GM23248 (cell line): ENCODE data around the gene MYH6.

ENCODE experiments used
- EZH2 ChIP-seq: fragments of 200-600 bp; sonication (generic); IDR thresholded peaks from 2 replicates; pipeline ENCODE4 v1.6.1; 2018; ENCODE audit warnings: antibody characterized with exemption, mild to moderate bottlenecking; ENCODE audit not compliant: insufficient read depth, poor library complexity, severe bottlenecking
- EZH2phosphoT487 ChIP-seq: fragments of 200-600 bp; sonication (generic); IDR thresholded peaks from 2 replicates; pipeline ENCODE4 v1.6.1; 2018; ENCODE audit warnings: antibody characterized with exemption, moderate library complexity, mild to moderate bottlenecking, low read depth; ENCODE audit not compliant: insufficient read depth

GRCh38 chr14:23396781-23397407, 11.2 kb downstream of the MYH6 start:
- TF ChIP-seq EZH2 (no peak), EZH2phosphoT487 (no peak)
